ENCODE results near the gene FGF22.

DNA sequence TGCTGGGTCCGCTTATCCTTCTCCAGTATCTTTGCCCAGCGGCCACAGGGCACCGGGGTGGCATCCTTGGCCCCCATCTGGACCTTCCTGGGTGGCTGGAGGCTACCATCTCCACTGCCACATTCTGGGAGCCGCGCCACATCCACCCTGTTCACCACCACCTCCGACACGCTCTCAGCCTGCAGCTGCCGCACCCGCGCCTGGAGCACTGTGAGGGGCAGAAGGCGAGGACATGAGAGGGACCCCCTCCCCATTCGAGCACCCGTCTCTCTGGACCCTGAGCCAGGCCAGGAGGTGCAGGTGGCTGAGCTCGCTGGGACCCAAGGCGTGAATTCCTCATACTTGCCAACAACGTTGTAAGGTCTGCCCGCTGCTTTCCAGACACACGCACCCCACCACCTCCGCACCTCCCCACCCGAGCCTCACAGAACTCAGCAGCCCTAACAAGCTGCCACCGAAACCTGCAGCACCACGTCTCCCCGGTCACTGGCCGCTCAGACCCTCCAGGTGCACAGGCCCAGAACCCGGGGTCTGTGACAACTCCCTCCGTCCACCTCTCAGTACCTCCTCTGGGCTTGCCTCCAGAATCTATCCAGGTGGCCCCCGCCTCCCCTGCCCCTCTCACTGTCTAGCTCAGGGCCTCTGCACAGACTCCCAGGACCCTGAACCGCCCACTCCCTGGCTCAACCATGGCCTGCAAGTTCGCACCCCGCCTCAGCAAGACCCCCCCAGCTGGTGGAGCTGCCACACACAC lies 9.5 kb upstream of the FGF22 start:
- TF ChIP-seq SMC3 (conservative IDR thresholded peaks at IDR 0.05; ENCODE audit: poor library complexity) (no peak), EZH2 (IDR thresholded peaks at IDR 0.05; ENCODE audit: borderline replicate concordance, insufficient read depth, low read length, poor library complexity, severe bottlenecking) (no peak), EP300 (conservative IDR thresholded peaks at IDR 0.05; ENCODE audit: poor library complexity, severe bottlenecking) (no peak), MXI1 (conservative IDR thresholded peaks at IDR 0.05; ENCODE audit: poor library complexity, severe bottlenecking) (no peak), REST (IDR thresholded peaks at IDR 0.05; ENCODE audit: borderline replicate concordance) (no peak), POLR2AphosphoS5 (IDR thresholded peaks at IDR 0.05) (no peak), TAF1 (IDR thresholded peaks at IDR 0.05; ENCODE audit: low read depth) (no peak), RAD21 (conservative IDR thresholded peaks at IDR 0.05) (no peak)
- TF ChIP-seq, protein P1, sequence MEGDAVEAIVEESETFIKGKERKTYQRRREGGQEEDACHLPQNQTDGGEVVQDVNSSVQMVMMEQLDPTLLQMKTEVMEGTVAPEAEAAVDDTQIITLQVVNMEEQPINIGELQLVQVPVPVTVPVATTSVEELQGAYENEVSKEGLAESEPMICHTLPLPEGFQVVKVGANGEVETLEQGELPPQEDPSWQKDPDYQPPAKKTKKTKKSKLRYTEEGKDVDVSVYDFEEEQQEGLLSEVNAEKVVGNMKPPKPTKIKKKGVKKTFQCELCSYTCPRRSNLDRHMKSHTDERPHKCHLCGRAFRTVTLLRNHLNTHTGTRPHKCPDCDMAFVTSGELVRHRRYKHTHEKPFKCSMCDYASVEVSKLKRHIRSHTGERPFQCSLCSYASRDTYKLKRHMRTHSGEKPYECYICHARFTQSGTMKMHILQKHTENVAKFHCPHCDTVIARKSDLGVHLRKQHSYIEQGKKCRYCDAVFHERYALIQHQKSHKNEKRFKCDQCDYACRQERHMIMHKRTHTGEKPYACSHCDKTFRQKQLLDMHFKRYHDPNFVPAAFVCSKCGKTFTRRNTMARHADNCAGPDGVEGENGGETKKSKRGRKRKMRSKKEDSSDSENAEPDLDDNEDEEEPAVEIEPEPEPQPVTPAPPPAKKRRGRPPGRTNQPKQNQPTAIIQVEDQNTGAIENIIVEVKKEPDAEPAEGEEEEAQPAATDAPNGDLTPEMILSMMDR (IDR thresholded peaks at IDR 0.05; ENCODE audit: poor library complexity, severe bottlenecking): no peak
